Astrocyte of the spinal cord (primary cell): ENCODE results near the gene HIF1AN.

Experiments used
- DNase-seq: peaks from one replicate; pipeline ENCODE4 v3.0.0; 2011; ENCODE audit warnings: low read depth, low spot score
- H3K4me3 ChIP-seq: 2 replicates; pipeline ENCODE4 v1.5.1; 2011; ENCODE audit warnings: low read depth, mild to moderate bottlenecking, low read length, moderate library complexity
- CTCF ChIP-seq: IDR thresholded peaks from 2 replicates; pipeline ENCODE4 v1.5.1; 2012; ENCODE audit warnings: low read depth, mild to moderate bottlenecking, low read length, inconsistent platforms
- in situ Hi-C: cut with HindIII; loops from 2 replicates; pipeline ENCODE4 v1.10.0; 2017; ENCODE audit warnings: low sequenced_read_pairs

The HIF1AN gene

GRCh38 chr10:100535715-100536353 lies at the start of gene HIF1AN:
HIF1AN (plus strand) TSS chr10:100535943; CDS start chr10:100535959, 16 bp downstream.
- DNase-seq = peak; percentile 96
- in situ Hi-C loops = loop anchor here (25.0 kb wide), 1 partner anchor 199 kb away; the partner anchor contains the start of genes PKD2L1 and SCD
- peak within 1 kb of the TSS; percentile 91 for H3K4me3 ChIP-seq
- TF ChIP-seq CTCF = peak; percentile 99

- TF ChIP-seq CTCF = no peak
- in situ Hi-C loops = no loop called here
- DNase-seq = no peak
- no peak overlapping the region for H3K4me3 ChIP-seq
These were observed 48.2 kb upstream of the HIF1AN start for GRCh38 chr10:100487529-100487928.

- no peak overlapping the region for H3K4me3 ChIP-seq
- no peak for TF ChIP-seq CTCF
- no peak for DNase-seq
- in situ Hi-C loops = no loop called here
These were observed 46.3 kb upstream of the HIF1AN start for GRCh38 chr10:100489396-100489795.

GRCh38 chr10:100490531-100490930 lies 45.2 kb upstream of the HIF1AN start:
- TF ChIP-seq CTCF = no peak
- DNase-seq = no peak
- in situ Hi-C loops = no loop called here
- no peak overlapping the region for H3K4me3 ChIP-seq

GRCh38 chr10:100496567-100496966 lies 39.2 kb upstream of the HIF1AN start:
- no peak for DNase-seq
- H3K4me3 ChIP-seq = no peak overlapping the region
- in situ Hi-C loops = no loop called here
- TF ChIP-seq CTCF = no peak

GRCh38 chr10:100498059-100498458 lies 37.7 kb upstream of the HIF1AN start:
- in situ Hi-C loops = no loop called here
- no peak for TF ChIP-seq CTCF
- H3K4me3 ChIP-seq = no peak overlapping the region
- no peak for DNase-seq
